SU-DHL-6 (cell line): ENCODE measurements around the gene TIMP4.

Experiments used
- H2AFZ ChIP-seq: fragments of 200-600 bp; sonication (generic); 2 replicates; pipeline ENCODE4 v1.6.1; 2014; ENCODE audit warnings: low read depth, mild to moderate bottlenecking, moderate library complexity, mixed read lengths, antibody characterized with exemption, low read length; ENCODE audit not compliant: severe bottlenecking
- H3F3A ChIP-seq: fragments of 200-600 bp; shearing (Covaris generic); 2 replicates; pipeline ENCODE4 v1.6.0; 2016; ENCODE audit warnings: antibody characterized with exemption, mild to moderate bottlenecking; ENCODE audit not compliant: insufficient read depth
- H3K27ac ChIP-seq: fragments of 200-600 bp; sonication (generic); 2 replicates; pipeline ENCODE4 v1.5.1; 2016; ENCODE audit warnings: low read depth, mild to moderate bottlenecking, low read length, moderate library complexity, mixed read lengths
- H3K27me3 ChIP-seq: fragments of 200-600 bp; sonication (generic), shearing (Covaris generic); 2 replicates; pipeline ENCODE4 v1.6.0; 2014; ENCODE audit warnings: mild to moderate bottlenecking, low read length
- H3K36me3 ChIP-seq: fragments of 200-600 bp; sonication (generic); 2 replicates; pipeline ENCODE4 v1.6.1; 2014; ENCODE audit warnings: mild to moderate bottlenecking, low read length, mixed read lengths
- H3K4me2 ChIP-seq: fragments of 300-600, 200-600 bp; shearing (Covaris generic), sonication (generic); 2 replicates; pipeline ENCODE4 v1.6.0; 2014; ENCODE audit warnings: low read length, low read depth, mild to moderate bottlenecking; ENCODE audit not compliant: poor library complexity, severe bottlenecking
- H3K4me3 ChIP-seq: fragments of 200-600 bp; sonication (generic); 2 replicates; pipeline ENCODE4 v1.5.1; 2014; ENCODE audit warnings: antibody characterized with exemption, low read length, mild to moderate bottlenecking, mixed read lengths; ENCODE audit not compliant: insufficient read depth, poor library complexity, severe bottlenecking
- H3K79me2 ChIP-seq: fragments of 200-600 bp; sonication (generic); 2 replicates; pipeline ENCODE4 v1.6.1; 2014; ENCODE audit warnings: mild to moderate bottlenecking, low read length, moderate library complexity; ENCODE audit not compliant: insufficient read depth
- H3K9ac ChIP-seq: fragments of 200-600 bp; sonication (generic); 2 replicates; pipeline ENCODE4 v1.7.0; 2014; ENCODE audit warnings: mild to moderate bottlenecking, low read length
- H3K9me2 ChIP-seq: fragments of 200-600 bp; sonication (generic); replicated peaks from 2 replicates; pipeline ENCODE4 v1.6.1; 2014; ENCODE audit warnings: low read length; ENCODE audit not compliant: insufficient read depth
- H3K9me3 ChIP-seq: fragments of 200-600 bp; sonication (generic); 2 replicates; pipeline ENCODE4 v1.6.1; 2014; ENCODE audit warnings: low read length, mixed read lengths; ENCODE audit not compliant: insufficient read depth
- H4K20me1 ChIP-seq: fragments of 200-600 bp; sonication (generic); 2 replicates; pipeline ENCODE4 v1.6.1; 2014; ENCODE audit warnings: low read depth, mild to moderate bottlenecking, antibody characterized with exemption, low read length, moderate library complexity, mixed read lengths
- EZH2phosphoT487 ChIP-seq: fragments of 200-600 bp; sonication (generic), shearing (Covaris generic); conservative IDR thresholded peaks from 2 replicates; pipeline ENCODE4 v1.6.1; 2018; ENCODE audit warnings: mild to moderate bottlenecking, antibody characterized with exemption, low read length, moderate library complexity, mixed read lengths
- TF ChIP-seq, protein P1 (sequence below): fragments of 200-600 bp; sonication (generic); IDR thresholded peaks from one replicate; pipeline ENCODE4 v1.5.1; 2017; ENCODE audit warnings: antibody characterized with exemption, mild to moderate bottlenecking, low read length, moderate library complexity; ENCODE audit not compliant: insufficient read depth, poor library complexity, severe bottlenecking

The TIMP4 gene

GRCh38 chr3:12184541-12184940 is 25.8 kb upstream of the TIMP4 start:
- no peaks in the 10 kb centered on the region for H3K9me2 ChIP-seq
- H3K9ac ChIP-seq, result no peak overlapping the region
- H3K27me3 ChIP-seq, result no peaks in the 10 kb centered on the region
- no peaks in the 10 kb centered on the region for H3K9me3 ChIP-seq
- H2AFZ ChIP-seq, result no peak overlapping the region
- H3F3A ChIP-seq, result no peaks in the 10 kb centered on the region
- H3K79me2 ChIP-seq, result no peaks in the 10 kb centered on the region
- no peak overlapping the region for H3K4me3 ChIP-seq
- TF ChIP-seq, protein P1, sequence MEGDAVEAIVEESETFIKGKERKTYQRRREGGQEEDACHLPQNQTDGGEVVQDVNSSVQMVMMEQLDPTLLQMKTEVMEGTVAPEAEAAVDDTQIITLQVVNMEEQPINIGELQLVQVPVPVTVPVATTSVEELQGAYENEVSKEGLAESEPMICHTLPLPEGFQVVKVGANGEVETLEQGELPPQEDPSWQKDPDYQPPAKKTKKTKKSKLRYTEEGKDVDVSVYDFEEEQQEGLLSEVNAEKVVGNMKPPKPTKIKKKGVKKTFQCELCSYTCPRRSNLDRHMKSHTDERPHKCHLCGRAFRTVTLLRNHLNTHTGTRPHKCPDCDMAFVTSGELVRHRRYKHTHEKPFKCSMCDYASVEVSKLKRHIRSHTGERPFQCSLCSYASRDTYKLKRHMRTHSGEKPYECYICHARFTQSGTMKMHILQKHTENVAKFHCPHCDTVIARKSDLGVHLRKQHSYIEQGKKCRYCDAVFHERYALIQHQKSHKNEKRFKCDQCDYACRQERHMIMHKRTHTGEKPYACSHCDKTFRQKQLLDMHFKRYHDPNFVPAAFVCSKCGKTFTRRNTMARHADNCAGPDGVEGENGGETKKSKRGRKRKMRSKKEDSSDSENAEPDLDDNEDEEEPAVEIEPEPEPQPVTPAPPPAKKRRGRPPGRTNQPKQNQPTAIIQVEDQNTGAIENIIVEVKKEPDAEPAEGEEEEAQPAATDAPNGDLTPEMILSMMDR, result no peak
- TF ChIP-seq EZH2phosphoT487, result no peak
- H3K4me2 ChIP-seq, result no peak overlapping the region
- H3K36me3 ChIP-seq, result no peaks in the 10 kb centered on the region
- no peak overlapping the region for H3K27ac ChIP-seq
- no peaks in the 10 kb centered on the region for H4K20me1 ChIP-seq

GRCh38 chr3:12182687-12183441 is 24.2 kb upstream of the TIMP4 start:
- no peaks in the 10 kb centered on the region for H3K36me3 ChIP-seq
- TF ChIP-seq, protein P1, result no peak
- TF ChIP-seq EZH2phosphoT487, result no peak
- no peaks in the 10 kb centered on the region for H4K20me1 ChIP-seq
- no peak overlapping the region for H3K4me2 ChIP-seq
- H3K79me2 ChIP-seq, result no peaks in the 10 kb centered on the region
- no peaks in the 10 kb centered on the region for H3K9me2 ChIP-seq
- no peak overlapping the region for H3K27ac ChIP-seq
- H3K27me3 ChIP-seq, result no peaks in the 10 kb centered on the region
- no peak overlapping the region for H3K4me3 ChIP-seq
- H3F3A ChIP-seq, result no peaks in the 10 kb centered on the region
- no peak overlapping the region for H3K9ac ChIP-seq
- H3K9me3 ChIP-seq, result no peaks in the 10 kb centered on the region
- H2AFZ ChIP-seq, result no peak overlapping the region

- H4K20me1 ChIP-seq, result no peaks in the 10 kb centered on the region
- H2AFZ ChIP-seq, result no peak overlapping the region
- no peaks in the 10 kb centered on the region for H3F3A ChIP-seq
- no peak overlapping the region for H3K4me3 ChIP-seq
- H3K27me3 ChIP-seq, result no peaks in the 10 kb centered on the region
- H3K9me2 ChIP-seq, result no peaks in the 10 kb centered on the region
- no peaks in the 10 kb centered on the region for H3K36me3 ChIP-seq
- TF ChIP-seq, protein P1, result no peak
- no peak for TF ChIP-seq EZH2phosphoT487
- no peak overlapping the region for H3K9ac ChIP-seq
- no peaks in the 10 kb centered on the region for H3K9me3 ChIP-seq
- H3K4me2 ChIP-seq, result no peak overlapping the region
- no peak overlapping the region for H3K27ac ChIP-seq
- H3K79me2 ChIP-seq, result no peaks in the 10 kb centered on the region
Measured at GRCh38 chr3:12181806-12182205, 23.1 kb upstream of the TIMP4 start.
